Gastroesophageal sphincter (tissue), 3 donors: ENCODE results near the gene PKP3.

Experiments
- POLR2A ChIP-seq, 2 donors: fragments of 450-650 bp; IDR thresholded peaks; one replicate each; pipeline ENCODE4 v1.6.1; 2017; ENCODE audit warnings: antibody characterized with exemption in 2 of 2, mild to moderate bottlenecking in 2 of 2, moderate library complexity in 1 of 2
- POLR2AphosphoS5 ChIP-seq: sonication (generic); formaldehyde crosslinking; IDR thresholded peaks from one replicate; pipeline ENCODE4 v1.6.1; 2017; ENCODE audit warnings: antibody characterized with exemption
- TF ChIP-seq, protein P1 (sequence below), 4 experiments: fragments of 200-600 bp in 2 of 4; fragments of 450-650 bp in 2 of 4; sonication (generic) in 1 of 4; IDR thresholded peaks; one replicate each; pipeline ENCODE4 v1.5.1; 2017 to 2019; ENCODE audit warnings: antibody characterized with exemption in 4 of 4, mild to moderate bottlenecking in 2 of 4, moderate library complexity in 2 of 4

DNA sequence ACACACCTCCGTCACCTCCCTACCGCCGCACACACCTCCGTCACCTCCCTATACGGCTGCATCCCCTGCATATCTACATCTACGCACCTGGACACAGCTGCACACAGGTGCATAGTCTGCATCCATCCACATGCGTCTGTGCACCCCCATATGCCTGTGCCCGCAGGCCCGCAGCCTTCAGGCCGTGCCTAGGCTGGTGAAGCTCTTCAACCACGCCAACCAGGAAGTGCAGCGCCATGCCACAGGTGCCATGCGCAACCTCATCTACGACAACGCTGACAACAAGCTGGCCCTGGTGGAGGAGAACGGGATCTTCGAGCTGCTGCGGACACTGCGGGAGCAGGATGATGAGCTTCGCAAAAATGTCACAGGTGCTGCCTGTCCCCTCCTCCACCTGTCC lies 4.8 kb downstream of the PKP3 start:
- TF ChIP-seq, protein P1, sequence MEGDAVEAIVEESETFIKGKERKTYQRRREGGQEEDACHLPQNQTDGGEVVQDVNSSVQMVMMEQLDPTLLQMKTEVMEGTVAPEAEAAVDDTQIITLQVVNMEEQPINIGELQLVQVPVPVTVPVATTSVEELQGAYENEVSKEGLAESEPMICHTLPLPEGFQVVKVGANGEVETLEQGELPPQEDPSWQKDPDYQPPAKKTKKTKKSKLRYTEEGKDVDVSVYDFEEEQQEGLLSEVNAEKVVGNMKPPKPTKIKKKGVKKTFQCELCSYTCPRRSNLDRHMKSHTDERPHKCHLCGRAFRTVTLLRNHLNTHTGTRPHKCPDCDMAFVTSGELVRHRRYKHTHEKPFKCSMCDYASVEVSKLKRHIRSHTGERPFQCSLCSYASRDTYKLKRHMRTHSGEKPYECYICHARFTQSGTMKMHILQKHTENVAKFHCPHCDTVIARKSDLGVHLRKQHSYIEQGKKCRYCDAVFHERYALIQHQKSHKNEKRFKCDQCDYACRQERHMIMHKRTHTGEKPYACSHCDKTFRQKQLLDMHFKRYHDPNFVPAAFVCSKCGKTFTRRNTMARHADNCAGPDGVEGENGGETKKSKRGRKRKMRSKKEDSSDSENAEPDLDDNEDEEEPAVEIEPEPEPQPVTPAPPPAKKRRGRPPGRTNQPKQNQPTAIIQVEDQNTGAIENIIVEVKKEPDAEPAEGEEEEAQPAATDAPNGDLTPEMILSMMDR (IDR thresholded peaks at IDR 0.05), result no peak
- TF ChIP-seq POLR2AphosphoS5, result no peak
- TF ChIP-seq POLR2A (IDR thresholded peaks at IDR 0.05), result no peak
